GM20000 (cell line): ENCODE data around the gene NIN.

Experiments
- DNase-seq: peaks from one replicate; pipeline ENCODE4 v3.0.0; 2012; ENCODE audit warnings: low spot score
- TF ChIP-seq, protein P1 (sequence below): IDR thresholded peaks from 2 replicates; pipeline ENCODE4 v1.5.1; 2012; ENCODE audit warnings: mild to moderate bottlenecking, control low read depth; ENCODE audit errors: extremely low read depth, missing control alignments

The NIN gene

DNA sequence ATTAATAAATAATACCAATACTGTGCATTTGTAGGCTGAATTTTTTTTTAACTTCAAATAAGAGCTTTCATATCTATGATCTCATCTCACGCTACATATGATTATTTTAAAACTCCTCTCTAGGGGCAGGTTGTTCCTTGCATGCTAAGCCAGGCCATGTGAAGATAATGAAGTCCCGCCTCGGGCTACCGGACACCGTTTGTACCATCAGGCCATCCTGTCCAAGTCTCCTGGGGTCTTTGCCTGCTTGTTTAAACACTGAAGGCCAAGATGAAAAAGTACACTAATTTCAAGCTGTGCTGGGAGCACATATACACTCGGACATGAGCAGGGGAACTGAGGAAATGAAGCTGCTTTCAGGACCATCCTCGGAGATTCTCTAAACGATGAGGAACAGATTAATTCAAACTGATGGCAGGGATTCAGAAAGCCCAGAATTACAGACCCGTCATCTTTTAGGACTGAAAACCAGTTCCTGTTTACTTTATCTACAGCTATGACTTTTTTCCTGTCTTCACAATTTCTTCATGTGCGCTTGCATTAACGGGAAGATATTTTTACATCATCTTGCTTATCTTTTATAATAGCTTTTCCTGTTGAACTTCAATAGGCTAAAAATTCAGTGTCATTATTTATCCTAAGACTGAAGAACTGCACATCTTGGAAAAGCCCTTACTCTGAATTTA lies 34.6 kb upstream of the NIN start:
- no peak for DNase-seq
- TF ChIP-seq, protein P1, sequence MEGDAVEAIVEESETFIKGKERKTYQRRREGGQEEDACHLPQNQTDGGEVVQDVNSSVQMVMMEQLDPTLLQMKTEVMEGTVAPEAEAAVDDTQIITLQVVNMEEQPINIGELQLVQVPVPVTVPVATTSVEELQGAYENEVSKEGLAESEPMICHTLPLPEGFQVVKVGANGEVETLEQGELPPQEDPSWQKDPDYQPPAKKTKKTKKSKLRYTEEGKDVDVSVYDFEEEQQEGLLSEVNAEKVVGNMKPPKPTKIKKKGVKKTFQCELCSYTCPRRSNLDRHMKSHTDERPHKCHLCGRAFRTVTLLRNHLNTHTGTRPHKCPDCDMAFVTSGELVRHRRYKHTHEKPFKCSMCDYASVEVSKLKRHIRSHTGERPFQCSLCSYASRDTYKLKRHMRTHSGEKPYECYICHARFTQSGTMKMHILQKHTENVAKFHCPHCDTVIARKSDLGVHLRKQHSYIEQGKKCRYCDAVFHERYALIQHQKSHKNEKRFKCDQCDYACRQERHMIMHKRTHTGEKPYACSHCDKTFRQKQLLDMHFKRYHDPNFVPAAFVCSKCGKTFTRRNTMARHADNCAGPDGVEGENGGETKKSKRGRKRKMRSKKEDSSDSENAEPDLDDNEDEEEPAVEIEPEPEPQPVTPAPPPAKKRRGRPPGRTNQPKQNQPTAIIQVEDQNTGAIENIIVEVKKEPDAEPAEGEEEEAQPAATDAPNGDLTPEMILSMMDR: no peak

DNA sequence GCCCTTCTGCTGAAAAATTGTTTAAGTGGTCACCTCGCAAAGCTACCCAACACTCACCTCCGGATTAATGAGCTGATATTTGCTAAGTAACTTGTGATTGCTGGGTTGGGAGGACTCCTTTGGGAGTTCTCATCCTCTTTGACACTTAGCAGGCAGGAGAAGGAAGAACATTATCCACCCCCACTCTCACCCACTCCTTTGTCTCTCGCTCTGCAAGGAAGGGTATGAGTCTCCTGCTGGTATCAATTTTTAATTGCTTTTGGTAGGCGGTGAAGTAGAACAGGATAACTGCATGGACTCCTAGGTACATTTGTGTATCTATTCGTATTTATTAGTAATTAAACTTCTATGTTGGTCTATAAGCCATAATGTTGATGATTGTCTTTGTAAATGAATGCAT lies 34.0 kb upstream of the NIN start:
- DNase-seq: no peak
- TF ChIP-seq, protein P1: no peak

DNA sequence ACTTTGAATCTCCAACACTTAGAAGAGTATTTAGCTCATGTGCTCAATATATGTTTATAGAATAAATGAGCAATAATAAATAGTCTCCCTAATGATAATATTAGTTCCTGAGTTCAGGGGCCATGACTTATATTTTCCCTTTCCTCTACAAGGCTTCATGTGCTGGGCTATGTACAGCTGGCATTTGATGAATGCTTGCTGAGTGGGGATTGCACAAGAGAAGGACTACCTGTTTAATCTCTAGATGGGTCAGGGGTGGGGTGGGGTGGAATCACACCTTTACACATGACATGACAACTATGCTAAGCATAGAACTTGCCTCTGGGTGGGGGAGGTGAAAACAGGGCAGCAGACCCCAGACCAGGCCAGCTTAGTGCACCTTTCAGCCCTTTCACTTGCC lies 33.3 kb upstream of the NIN start:
- no peak for DNase-seq
- TF ChIP-seq, protein P1: no peak

DNA sequence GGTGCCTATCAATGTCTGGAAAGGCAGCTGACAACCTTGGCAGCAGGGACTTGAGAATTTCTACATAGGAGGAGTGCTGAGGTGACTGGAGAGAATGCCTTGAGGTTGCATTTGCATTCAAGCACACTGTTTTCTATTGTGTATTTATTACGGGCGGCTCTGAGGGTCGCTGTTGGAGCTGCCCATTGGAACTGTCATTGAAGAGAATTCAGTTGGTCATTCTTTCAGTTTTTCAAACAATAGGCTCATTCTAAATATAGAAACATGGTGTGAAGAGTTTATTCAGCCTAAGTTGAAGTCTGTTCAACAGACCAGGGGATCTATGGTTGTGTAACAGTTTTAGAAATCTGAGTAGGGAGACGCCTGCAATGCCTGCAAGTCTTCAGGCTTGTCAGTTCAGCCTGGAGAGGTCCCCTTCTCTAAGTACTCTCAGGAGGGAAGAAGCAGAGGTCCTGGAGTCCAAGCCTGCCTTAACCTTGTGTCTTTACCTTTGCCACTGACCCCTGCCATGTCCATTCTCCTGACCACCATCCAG lies 31.1 kb upstream of the NIN start:
- TF ChIP-seq, protein P1: no peak
- DNase-seq: no peak

- TF ChIP-seq, protein P1: peak; percentile 47
- peak; percentile 83 for DNase-seq
These were observed 29.6 kb upstream of the NIN start for GRCh38 chr14:50860478-50861086.

- no peak for DNase-seq
- TF ChIP-seq, protein P1: no peak
These were observed 28.3 kb upstream of the NIN start for GRCh38 chr14:50859296-50859624.

DNA sequence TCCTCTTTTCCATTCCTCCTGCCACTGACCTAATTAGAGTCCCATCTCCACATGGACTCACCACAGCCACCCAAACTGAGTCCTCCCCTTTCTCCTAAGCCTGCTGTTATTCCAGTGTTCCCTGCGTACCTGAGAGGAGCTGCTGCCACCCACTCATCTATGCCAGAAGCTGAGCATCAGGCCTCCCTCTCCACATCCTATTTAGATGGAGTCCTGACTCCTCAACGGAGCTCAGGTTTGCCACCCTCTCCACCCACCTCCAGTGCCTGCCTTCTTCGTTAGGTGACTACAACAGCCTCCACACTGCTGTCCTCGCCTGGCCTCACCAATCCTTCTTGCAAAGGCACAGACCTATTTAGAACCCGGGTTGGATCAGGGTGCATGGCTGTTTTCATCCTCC lies 25.7 kb upstream of the NIN start:
- TF ChIP-seq, protein P1: no peak
- no peak for DNase-seq
